NT2/D1 (cell line): Measurements from ENCODE around the gene KRT17.

Experiments used
- YY1 ChIP-seq: IDR thresholded peaks from 2 replicates; pipeline ENCODE4 v1.6.1; 2011; ENCODE audit not compliant: insufficient read length, insufficient read depth
- ZNF274 ChIP-seq: IDR thresholded peaks from 2 replicates; pipeline ENCODE4 v1.6.1; 2011; ENCODE audit warnings: mild to moderate bottlenecking, low read depth, low read length

- TF ChIP-seq ZNF274 (no peak), YY1 (no peak)
Measured at GRCh38 chr17:41617698-41618097, 6.7 kb downstream of the KRT17 start.
